H1 (cell line): Measurements from ENCODE around the gene MAPK8IP2. TPM values are rescaled to one million over a fixed set of nuclear protein-coding genes. Genes with fewer than 3 reads are reported as not detected.

Experiments
- CTCF ChIA-PET: fragments of 300-600 bp; sonication (Branson Sonifier 250); formaldehyde crosslinking; loops from one replicate; lab custom pipeline; 2021; ENCODE audit not compliant: partially characterized antibody; lab: Charles Lee
- POLR2A ChIA-PET: fragments of 300-600 bp; sonication (Branson Sonifier 250); formaldehyde crosslinking; loops from one replicate; lab custom pipeline; 2021; ENCODE audit warnings: inconsistent platforms; ENCODE audit not compliant: partially characterized antibody; lab: Charles Lee
- DNase-seq, 2 experiments: peaks; one replicate each; pipeline versions ENCODE4 v3.0.0 to v3.0.0-alpha.2; 2010 to 2022; ENCODE audit warnings: low spot score in 2 of 2, low read depth in 1 of 2, mixed read lengths in 1 of 2
- FAIRE-seq: peaks from 2 replicates; lab custom pipeline; 2011; peaks lifted over from hg19 to GRCh38; lab: Jason Lieb, UNC
- H2AFZ ChIP-seq: 2 replicates; pipeline ENCODE4 v1.8.1; 2012; ENCODE audit warnings: low read length, inconsistent platforms
- H2AK5ac ChIP-seq: 2 replicates; pipeline ENCODE4 v1.6.1; 2013; ENCODE audit warnings: low read depth, low read length
- H2BK120ac ChIP-seq: replicated peaks from 2 replicates; pipeline ENCODE3; 2013; ENCODE audit warnings: low read depth, low read length, inconsistent platforms
- H2BK12ac ChIP-seq: 2 replicates; pipeline ENCODE4 v1.6.1; 2013; ENCODE audit warnings: low read depth, low read length
- H2BK15ac ChIP-seq: 2 replicates; pipeline ENCODE4 v1.6.1; 2013; ENCODE audit warnings: low read length
- H2BK20ac ChIP-seq: 2 replicates; pipeline ENCODE4 v1.6.1; 2013; ENCODE audit warnings: low read length
- H2BK5ac ChIP-seq: 2 replicates; pipeline ENCODE4 v1.6.1; 2013; ENCODE audit warnings: low read depth, low read length
- H3K14ac ChIP-seq: 2 replicates; pipeline ENCODE4 v1.6.1; 2013; ENCODE audit warnings: inconsistent platforms; ENCODE audit not compliant: insufficient read length
- H3K18ac ChIP-seq: 2 replicates; pipeline ENCODE4 v1.6.1; 2013; ENCODE audit warnings: low read length; ENCODE audit errors: extremely low read depth
- H3K23ac ChIP-seq: 2 replicates; pipeline ENCODE4 v1.6.1; 2013; ENCODE audit warnings: inconsistent platforms; ENCODE audit not compliant: insufficient read length
- H3K23me2 ChIP-seq: 2 replicates; pipeline ENCODE4 v1.6.1; 2013; ENCODE audit warnings: low read depth, low read length
- H3K27ac ChIP-seq: 2 replicates; pipeline ENCODE4 v1.6.1; 2011; ENCODE audit warnings: low read depth, low read length, inconsistent platforms
- H3K27me3 ChIP-seq, 4 experiments: replicated peaks in 1 of 4; 1 replicate in 1 of 4; 2 replicates in 3 of 4; pipeline versions ENCODE4 v1.6.1 to v1.8.1; 2011 to 2013; ENCODE audit warnings: low read length in 3 of 4, mild to moderate bottlenecking in 3 of 4, inconsistent platforms in 2 of 4, mixed read lengths in 2 of 4, moderate library complexity in 1 of 4; ENCODE audit not compliant: control insufficient read depth in 3 of 4, insufficient read depth in 3 of 4; ENCODE audit errors: extremely low read depth in 1 of 4
- H3K36me3 ChIP-seq, 4 experiments: 2 replicates each; pipeline versions ENCODE4 v1.6.1 to v1.8.1; 2011 to 2013; ENCODE audit warnings: mild to moderate bottlenecking in 4 of 4, low read length in 3 of 4, moderate library complexity in 2 of 4, control low read depth in 1 of 4, inconsistent platforms in 1 of 4; ENCODE audit not compliant: insufficient read depth in 4 of 4, control insufficient read depth in 2 of 4
- H3K4ac ChIP-seq: replicated peaks from 2 replicates; pipeline ENCODE3; 2013; ENCODE audit warnings: low read length, low read depth, mixed read lengths, inconsistent platforms; ENCODE audit not compliant: insufficient read length
- H3K4me1 ChIP-seq, 4 experiments: replicated peaks in 1 of 4; 1 replicate in 1 of 4; 2 replicates in 3 of 4; pipeline versions ENCODE4 v1.6.1 to v1.8.1; 2011 to 2013; ENCODE audit warnings: low read length in 3 of 4, inconsistent platforms in 2 of 4, mixed read lengths in 1 of 4; ENCODE audit not compliant: insufficient read depth in 4 of 4, control insufficient read depth in 3 of 4
- H3K4me2 ChIP-seq, 2 experiments: 2 replicates each; pipeline versions ENCODE4 v1.6.1 to v1.8.1; 2011 to 2013; ENCODE audit warnings: low read depth in 2 of 2, low read length in 2 of 2, control low read depth in 1 of 2, inconsistent platforms in 1 of 2, mild to moderate bottlenecking in 1 of 2; ENCODE audit not compliant: insufficient read depth in 1 of 2
- H3K4me3 ChIP-seq, 4 experiments: fragments of 200-600, 300-600 bp in 1 of 4; sonication (generic), shearing (Covaris generic), sonication (Bioruptor Twin) in 1 of 4; 2 replicates each; pipeline versions ENCODE4 v1.5.1 to v1.8.1; 2011 to 2016; ENCODE audit warnings: low read length in 4 of 4, low read depth in 3 of 4, control low read depth in 2 of 4, inconsistent platforms in 2 of 4, mild to moderate bottlenecking in 2 of 4, mixed read lengths in 1 of 4, moderate library complexity in 1 of 4; ENCODE audit not compliant: insufficient read depth in 2 of 4; ENCODE audit errors: extremely low read depth in 1 of 4
- H3K56ac ChIP-seq: replicated peaks from 2 replicates; pipeline ENCODE3; 2013; ENCODE audit warnings: low read depth, mild to moderate bottlenecking, mixed read lengths, low read length, inconsistent platforms; ENCODE audit not compliant: insufficient read length
- H3K79me1 ChIP-seq: 2 replicates; pipeline ENCODE4 v1.6.1; 2013; ENCODE audit warnings: low read depth, low read length, control low read depth
- H3K79me2 ChIP-seq, 2 experiments: 2 replicates each; pipeline versions ENCODE4 v1.6.1 to v1.8.1; 2012 to 2013; ENCODE audit warnings: low read length in 2 of 2, mild to moderate bottlenecking in 2 of 2, inconsistent platforms in 1 of 2; ENCODE audit not compliant: insufficient read depth in 2 of 2, control insufficient read depth in 1 of 2
- H3K9ac ChIP-seq, 4 experiments: replicated peaks in 1 of 4; 1 replicate in 1 of 4; 2 replicates in 3 of 4; pipeline versions ENCODE4 v1.6.1 to v1.8.1; 2011 to 2013; ENCODE audit warnings: low read depth in 3 of 4, low read length in 3 of 4, control low read depth in 2 of 4, mild to moderate bottlenecking in 2 of 4, moderate library complexity in 2 of 4, inconsistent platforms in 1 of 4; ENCODE audit errors: extremely low read depth in 1 of 4
- H3K9me3 ChIP-seq, 2 experiments: 2 replicates each; pipeline versions ENCODE4 v1.6.1 to v1.8.1; 2012 to 2013; ENCODE audit warnings: mild to moderate bottlenecking in 2 of 2, moderate library complexity in 2 of 2, control low read depth in 1 of 2, inconsistent platforms in 1 of 2, low read depth in 1 of 2, low read length in 1 of 2, mixed read lengths in 1 of 2; ENCODE audit not compliant: insufficient read depth in 2 of 2
- H4K20me1 ChIP-seq, 2 experiments: replicated peaks in 1 of 2; 2 replicates each; pipeline versions ENCODE3 to v1.8.1; 2011 to 2013; ENCODE audit warnings: inconsistent platforms in 2 of 2, low read length in 2 of 2, mild to moderate bottlenecking in 1 of 2; ENCODE audit not compliant: insufficient read depth in 2 of 2, control insufficient read depth in 1 of 2
- H4K5ac ChIP-seq: 2 replicates; pipeline ENCODE4 v1.6.1; 2013; ENCODE audit warnings: low read length, low read depth, mixed read lengths, inconsistent platforms; ENCODE audit not compliant: insufficient read length
- H4K8ac ChIP-seq: 2 replicates; pipeline ENCODE4 v1.8.0; 2013; ENCODE audit warnings: mild to moderate bottlenecking, moderate library complexity, low read length, inconsistent platforms; ENCODE audit not compliant: insufficient read depth; ENCODE audit errors: extremely low read depth
- H4K91ac ChIP-seq: replicated peaks from 2 replicates; pipeline ENCODE3; 2013; ENCODE audit warnings: low read length, mixed read lengths, inconsistent platforms; ENCODE audit not compliant: insufficient read length
- BCL11A ChIP-seq, 2 experiments: IDR thresholded peaks; one replicate each; pipeline ENCODE4 v1.6.1; 2011; ENCODE audit warnings: low read depth in 2 of 2, low read length in 2 of 2, mild to moderate bottlenecking in 2 of 2
- CBX5 ChIP-seq: fragments of 300-800, 300-1000 bp; sonication (generic); IDR thresholded peaks from 2 replicates; pipeline ENCODE4 v1.7.1; 2016; ENCODE audit warnings: antibody characterized with exemption, low read length, low read depth
- FOSL1 ChIP-seq: IDR thresholded peaks from 2 replicates; pipeline ENCODE4 v1.6.1; 2011; ENCODE audit warnings: mild to moderate bottlenecking, low read depth, low read length, moderate library complexity; ENCODE audit not compliant: insufficient read depth
- GABPA ChIP-seq: IDR thresholded peaks from 2 replicates; pipeline ENCODE4 v1.6.1; 2011; ENCODE audit warnings: mild to moderate bottlenecking, low read length, moderate library complexity, borderline replicate concordance; ENCODE audit not compliant: insufficient read depth
- JUND ChIP-seq: IDR thresholded peaks from 2 replicates; pipeline ENCODE4 v1.6.1; 2011; ENCODE audit warnings: mild to moderate bottlenecking, improper control_type of control experiment, low read length
- KDM4A ChIP-seq: IDR thresholded peaks from one replicate; pipeline ENCODE4 v1.7.1; 2012; ENCODE audit warnings: low read depth, mild to moderate bottlenecking, moderate library complexity, low read length, inconsistent platforms; ENCODE audit not compliant: severe bottlenecking
- NANOG ChIP-seq: IDR thresholded peaks from 2 replicates; pipeline ENCODE4 v1.6.1; 2011; ENCODE audit warnings: low read length, low read depth, mild to moderate bottlenecking, inconsistent platforms; ENCODE audit not compliant: insufficient read depth, poor library complexity, severe bottlenecking
- PHF8 ChIP-seq: fragments of 200-600 bp; sonication (generic); conservative IDR thresholded peaks from 2 replicates; pipeline ENCODE4 v1.7.1; 2012; ENCODE audit warnings: low read depth, mild to moderate bottlenecking, inconsistent platforms, low read length, moderate library complexity
- SAP30 ChIP-seq: fragments of 300-600 bp; sonication (generic); IDR thresholded peaks from 2 replicates; pipeline ENCODE4 v1.7.1; 2012; ENCODE audit warnings: low read length, moderate library complexity, mild to moderate bottlenecking, inconsistent platforms; ENCODE audit not compliant: insufficient read depth, insufficient replicate concordance
- SRF ChIP-seq: IDR thresholded peaks from 2 replicates; pipeline ENCODE4 v1.6.1; 2011; ENCODE audit warnings: mild to moderate bottlenecking, low read depth, low read length, moderate library complexity
- TBP ChIP-seq: IDR thresholded peaks from 2 replicates; pipeline ENCODE4 v1.6.1; 2011; ENCODE audit warnings: low read depth, low read length, improper control_type of control experiment
- WGBS, 2 experiments: shearing (Covaris generic) in 1 of 2; methylation state at CpG; one replicate each; pipeline versions ENCODE4 v1.1.6 to v1.1.7; 2013 to 2015; ENCODE audit warnings: low lambda C conversion rate in 2 of 2, mixed read lengths in 2 of 2, inconsistent platforms in 1 of 2, low coverage in 1 of 2, missing lambda C conversion rate in 1 of 2; ENCODE audit not compliant: insufficient replicate concordance in 2 of 2, insufficient coverage in 1 of 2, insufficient read length in 1 of 2; ENCODE audit errors: extremely low coverage in 1 of 2, missing lambda C conversion rate in 1 of 2; 5-methylcytosine and 5-hydroxymethylcytosine counted together
- polyA plus RNA-seq, 7 experiments: library from polyadenylated mRNA; depleted of rRNA in 3 of 7; stranded (reverse) in 5 of 7; unstranded in 2 of 7; fragments of >200 nt in 5 of 7; fragments of 200-250 nt in 2 of 7; gene quantifications; 1 replicate in 5 of 7; 2 replicates in 1 of 7; 4 replicates in 1 of 7; pipeline versions ENCODE4 v1.2.1 to v1.2.3, GENCODE V29; 2011 to 2013; ENCODE audit warnings: missing spikeins in 2 of 7, mixed read lengths in 2 of 7
- total RNA-seq: library from RNA; stranded (reverse); fragmentation: NEBNext Ultra II Directional; extraction: Animal tissue kit (Norgen Biotek cat#: 25700); gene quantifications from 2 replicates; pipeline ENCODE4 v1.2.1, GENCODE V29; 2021

Gene MAPK8IP2
- total and polyA plus RNA-seq, 2 of the 8 experiments (the other 6 are each of a cell fraction or from before 2014, with no cell fraction given) = 1.5 to 5.5 TPM

DNA sequence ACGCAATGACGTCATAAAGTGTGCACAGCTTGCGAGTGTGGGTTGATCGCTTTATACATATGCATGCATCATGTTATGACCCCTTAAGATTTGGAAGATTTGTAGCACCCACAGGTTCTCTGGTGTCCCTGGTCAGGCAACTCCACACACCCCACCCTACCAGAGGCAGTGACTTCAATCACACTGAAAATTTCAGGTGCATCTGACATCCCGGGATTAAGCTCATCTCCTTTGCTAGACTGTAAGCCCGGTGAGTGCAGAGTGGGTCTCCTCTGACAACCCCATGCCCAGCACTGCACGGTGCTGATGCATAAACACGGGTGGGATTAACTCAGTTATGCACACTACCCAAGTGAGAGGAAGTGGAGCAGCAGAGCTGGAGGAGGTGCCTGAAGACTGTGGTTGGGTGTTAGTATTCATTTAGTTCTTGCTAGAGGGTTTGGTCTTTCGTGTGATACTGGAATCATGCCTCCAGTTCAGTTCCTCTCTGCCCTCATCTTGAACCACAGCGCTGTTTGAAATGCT lies 20.8 kb downstream of the MAPK8IP2 start:
- no peaks in the 10 kb centered on the region for H3K79me1 ChIP-seq
- H2BK20ac ChIP-seq = no peak overlapping the region
- peak overlapping the region in 1 of 2 experiments; percentile 51; a peak in 1 of 4 replicates for H3K4me2 ChIP-seq
- H3K27me3 ChIP-seq = peaks cover 0 to 3% (median under 1%) of the 10 kb centered on the region in 4 experiments; a peak in 4 of 7 replicates
- DNase-seq (no peak), FAIRE-seq (no peak)
- H3K9me3 ChIP-seq = no peaks in the 10 kb centered on the region
- H3K79me2 ChIP-seq = no peaks in the 10 kb centered on the region
- ChIA-PET POLR2A (interaction anchor here (0.6 kb wide), 1 partner anchor 726 kb away, joined by 4 read pairs; no protein-coding TSS in a partner anchor), CTCF (interaction anchor here (0.7 to 15.7 kb wide), 32 partner anchors 9 to 296 kb away, joined by 3 to 281 read pairs (median 4); partner anchors contain the start of genes CPT1B, SCO2 and SYCE3)
- no peak overlapping the region for H2BK15ac ChIP-seq
- H2AK5ac ChIP-seq = no peak overlapping the region
- no peak overlapping the region for H2BK5ac ChIP-seq
- H2BK12ac ChIP-seq = no peak overlapping the region
- no peak overlapping the region for H3K14ac ChIP-seq
- no peak overlapping the region for H4K91ac ChIP-seq
- H3K4me3 ChIP-seq = no peak overlapping the region
- H2BK120ac ChIP-seq = no peak overlapping the region
- no peak overlapping the region for H4K8ac ChIP-seq
- 81% methylated on average over 10 of the region's 10 CpGs; no CpG with 5 or more reads in 1 of the 2 experiments for WGBS, 2 experiments
- no peak overlapping the region; the same call in 1 of the 2 replicates for H3K27ac ChIP-seq
- H3K9ac ChIP-seq = no peak overlapping the region
- peaks cover 0 to 7% of the 10 kb centered on the region in 2 experiments for H4K20me1 ChIP-seq
- peaks cover 0 to 10% (median 7%) of the 10 kb centered on the region in 4 experiments; a peak in 6 of 7 replicates for H3K4me1 ChIP-seq
- no peak overlapping the region for H3K23ac ChIP-seq
- H3K56ac ChIP-seq = no peak overlapping the region
- H3K23me2 ChIP-seq = peaks cover 2% of the 10 kb centered on the region; the same call in 1 of the 2 replicates
- H3K36me3 ChIP-seq = no peaks in the 10 kb centered on the region
- no peak overlapping the region for H3K18ac ChIP-seq
- no peak overlapping the region for H4K5ac ChIP-seq
- no peak overlapping the region for H3K4ac ChIP-seq
- H2AFZ ChIP-seq = no peak overlapping the region
- TF ChIP-seq CBX5 (no peak), TBP (no peak), SAP30 (no peak), KDM4A (no peak), PHF8 (no peak), SRF (no peak), FOSL1 (no peak), JUND (no peak), NANOG (no peak), BCL11A (IDR thresholded peaks at IDR 0.05; ENCODE audit: low read depth in 2 of 2, low read length in 2 of 2) (no peak), GABPA (no peak)
